GM13976 (cell line): ENCODE results near the gene HECTD1.

Experiments used
- DNase-seq: peaks from one replicate; pipeline ENCODE4 v3.0.0; 2012; ENCODE audit warnings: low spot score
- in situ Hi-C: fragments of 300-500 bp; cut with MboI; formaldehyde crosslinking; loops from one replicate; pipeline ENCODE4 v1.12.0; 2022; ENCODE audit warnings: low sequenced_read_pairs, mixed read lengths, inconsistent platforms; ENCODE audit not compliant: unreplicated experiment
- TF ChIP-seq, protein P1 (sequence below): IDR thresholded peaks from 2 replicates; pipeline ENCODE4 v1.5.1; 2012; ENCODE audit warnings: borderline replicate concordance, mild to moderate bottlenecking; ENCODE audit not compliant: insufficient read depth; ENCODE audit errors: extremely low read depth, missing control alignments, control extremely low read depth

HECTD1 gene

DNA sequence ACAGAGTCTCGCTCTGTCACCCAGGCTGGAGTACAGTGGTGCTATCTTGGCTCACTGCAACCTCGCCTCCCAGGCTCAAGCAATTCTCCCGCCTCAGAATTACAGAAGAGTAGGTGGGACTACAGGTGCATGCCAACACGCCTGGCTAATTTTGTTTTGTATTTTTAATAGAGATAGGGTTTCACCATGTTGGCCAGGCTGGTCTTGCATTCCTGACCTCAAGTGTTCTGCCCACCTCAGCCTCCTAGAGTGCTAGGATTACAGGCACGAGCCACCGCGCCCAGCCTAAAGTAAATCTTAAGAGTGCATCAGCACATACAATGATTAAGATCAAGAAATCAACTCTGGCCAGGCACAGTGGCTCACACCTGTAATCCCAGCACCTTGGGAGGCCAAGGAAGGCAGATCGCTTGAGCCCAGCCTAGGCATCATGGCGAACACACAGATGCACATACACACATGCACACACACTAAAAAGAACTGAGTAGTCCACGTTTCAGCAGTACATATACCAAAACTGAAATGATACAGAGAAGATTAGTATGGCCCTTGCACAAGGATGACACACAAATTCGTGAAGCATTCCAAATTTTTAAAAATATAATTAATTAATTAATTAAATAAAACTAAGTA is 65.0 kb downstream of the HECTD1 start:
- DNase-seq, result no peak
- in situ Hi-C loops, result no loop called here
- TF ChIP-seq, protein P1, sequence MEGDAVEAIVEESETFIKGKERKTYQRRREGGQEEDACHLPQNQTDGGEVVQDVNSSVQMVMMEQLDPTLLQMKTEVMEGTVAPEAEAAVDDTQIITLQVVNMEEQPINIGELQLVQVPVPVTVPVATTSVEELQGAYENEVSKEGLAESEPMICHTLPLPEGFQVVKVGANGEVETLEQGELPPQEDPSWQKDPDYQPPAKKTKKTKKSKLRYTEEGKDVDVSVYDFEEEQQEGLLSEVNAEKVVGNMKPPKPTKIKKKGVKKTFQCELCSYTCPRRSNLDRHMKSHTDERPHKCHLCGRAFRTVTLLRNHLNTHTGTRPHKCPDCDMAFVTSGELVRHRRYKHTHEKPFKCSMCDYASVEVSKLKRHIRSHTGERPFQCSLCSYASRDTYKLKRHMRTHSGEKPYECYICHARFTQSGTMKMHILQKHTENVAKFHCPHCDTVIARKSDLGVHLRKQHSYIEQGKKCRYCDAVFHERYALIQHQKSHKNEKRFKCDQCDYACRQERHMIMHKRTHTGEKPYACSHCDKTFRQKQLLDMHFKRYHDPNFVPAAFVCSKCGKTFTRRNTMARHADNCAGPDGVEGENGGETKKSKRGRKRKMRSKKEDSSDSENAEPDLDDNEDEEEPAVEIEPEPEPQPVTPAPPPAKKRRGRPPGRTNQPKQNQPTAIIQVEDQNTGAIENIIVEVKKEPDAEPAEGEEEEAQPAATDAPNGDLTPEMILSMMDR, result no peak

DNA sequence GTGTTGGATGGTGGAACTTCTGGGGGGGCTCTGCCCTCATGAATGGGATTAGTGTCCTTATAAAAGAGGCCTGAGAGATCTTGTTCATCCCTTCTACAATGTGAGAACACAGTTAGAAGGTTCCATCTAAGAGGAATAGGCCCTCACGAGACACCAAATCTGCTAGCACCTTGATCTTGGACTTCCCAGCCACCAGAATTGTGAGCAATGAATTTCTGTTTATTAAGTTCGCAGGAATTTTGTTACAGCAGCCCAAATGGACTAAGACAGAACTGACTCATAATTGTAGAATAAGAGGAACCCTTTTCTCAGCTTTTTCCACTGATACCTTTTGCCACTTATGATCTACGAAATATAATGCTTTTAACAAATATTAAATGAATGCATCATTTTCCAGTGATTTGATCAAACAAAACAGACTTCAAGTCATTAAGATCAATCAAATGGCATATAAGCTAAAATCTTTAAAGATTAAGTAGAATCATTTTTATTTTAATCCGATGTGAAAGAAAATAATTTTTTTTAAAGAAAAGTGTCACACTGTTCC is 68.2 kb downstream of the HECTD1 start:
- DNase-seq, result no peak
- in situ Hi-C loops, result no loop called here
- TF ChIP-seq, protein P1, result no peak

DNA sequence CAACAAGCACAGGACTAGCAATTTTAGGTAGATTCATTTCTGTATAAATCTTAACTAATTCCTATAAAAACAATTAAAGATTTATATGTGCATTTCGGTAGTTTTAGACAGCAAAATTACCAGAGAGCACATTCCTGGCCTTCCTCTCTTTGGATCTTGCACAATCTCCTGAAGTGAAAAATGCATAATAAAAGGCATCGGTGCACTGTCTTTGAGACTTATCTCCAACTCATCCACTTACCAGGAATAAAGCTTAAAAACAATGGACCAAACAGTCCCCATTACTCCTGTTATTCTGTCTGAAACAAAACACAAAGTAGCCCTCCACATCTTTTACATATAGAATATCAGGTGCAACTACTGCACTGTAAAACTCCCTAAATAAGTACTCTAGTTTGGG is 69.3 kb downstream of the HECTD1 start:
- no peak for DNase-seq
- in situ Hi-C loops, result no loop called here
- TF ChIP-seq, protein P1, result no peak

DNA sequence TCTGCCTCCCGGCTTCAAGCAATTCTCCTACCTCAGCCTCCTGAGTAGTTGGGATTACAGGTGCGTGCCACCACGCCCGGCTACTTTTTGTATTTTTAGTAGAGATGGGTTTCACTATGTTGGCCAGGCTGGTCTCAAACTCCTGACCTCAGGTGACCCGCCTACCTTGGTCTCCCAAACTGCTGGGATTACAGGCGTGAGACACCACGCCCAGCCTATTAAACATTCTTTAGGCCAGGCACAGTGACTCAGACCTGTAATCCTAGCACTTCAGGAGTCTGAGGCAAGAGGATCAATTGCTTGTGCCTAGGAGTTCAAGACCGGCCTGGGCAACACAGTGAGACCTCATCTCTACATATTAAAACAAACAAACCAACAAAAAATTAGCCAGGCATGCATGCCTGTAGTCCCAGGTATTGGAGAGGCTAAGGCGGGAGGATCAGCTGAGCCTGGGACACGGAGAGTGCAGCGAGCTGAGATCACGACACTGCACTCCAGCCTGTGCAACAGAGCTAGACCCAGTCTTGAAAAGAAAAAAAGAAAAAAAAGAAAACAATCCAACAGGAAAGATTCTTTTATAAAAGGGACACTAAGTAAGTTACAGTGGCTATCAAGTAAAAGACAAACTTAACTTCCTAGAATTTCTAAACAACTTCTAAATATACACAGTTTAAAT is 70.2 kb downstream of the HECTD1 start:
- no peak for DNase-seq
- TF ChIP-seq, protein P1, result no peak
- in situ Hi-C loops, result no loop called here

DNA sequence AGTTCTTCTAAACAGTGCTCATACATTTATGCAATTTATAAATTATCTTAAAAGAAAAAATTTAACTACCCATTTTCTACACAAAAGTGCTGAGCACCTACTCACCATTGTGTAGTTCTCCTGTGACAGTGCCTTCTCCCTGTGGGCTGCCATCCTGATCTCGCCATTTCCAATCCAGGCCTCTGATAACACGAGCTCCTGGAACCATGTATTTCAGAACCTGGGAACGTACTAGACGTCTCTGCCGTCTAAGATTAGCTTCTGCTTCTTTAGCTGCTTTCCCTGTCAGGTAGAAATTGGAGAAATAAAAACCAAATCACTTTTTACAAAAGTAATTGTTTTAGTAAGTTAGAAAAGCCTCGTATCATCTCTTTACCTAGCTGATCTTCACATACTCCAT is 74.5 kb downstream of the HECTD1 start:
- TF ChIP-seq, protein P1, result no peak
- in situ Hi-C loops, result no loop called here
- no peak for DNase-seq

DNA sequence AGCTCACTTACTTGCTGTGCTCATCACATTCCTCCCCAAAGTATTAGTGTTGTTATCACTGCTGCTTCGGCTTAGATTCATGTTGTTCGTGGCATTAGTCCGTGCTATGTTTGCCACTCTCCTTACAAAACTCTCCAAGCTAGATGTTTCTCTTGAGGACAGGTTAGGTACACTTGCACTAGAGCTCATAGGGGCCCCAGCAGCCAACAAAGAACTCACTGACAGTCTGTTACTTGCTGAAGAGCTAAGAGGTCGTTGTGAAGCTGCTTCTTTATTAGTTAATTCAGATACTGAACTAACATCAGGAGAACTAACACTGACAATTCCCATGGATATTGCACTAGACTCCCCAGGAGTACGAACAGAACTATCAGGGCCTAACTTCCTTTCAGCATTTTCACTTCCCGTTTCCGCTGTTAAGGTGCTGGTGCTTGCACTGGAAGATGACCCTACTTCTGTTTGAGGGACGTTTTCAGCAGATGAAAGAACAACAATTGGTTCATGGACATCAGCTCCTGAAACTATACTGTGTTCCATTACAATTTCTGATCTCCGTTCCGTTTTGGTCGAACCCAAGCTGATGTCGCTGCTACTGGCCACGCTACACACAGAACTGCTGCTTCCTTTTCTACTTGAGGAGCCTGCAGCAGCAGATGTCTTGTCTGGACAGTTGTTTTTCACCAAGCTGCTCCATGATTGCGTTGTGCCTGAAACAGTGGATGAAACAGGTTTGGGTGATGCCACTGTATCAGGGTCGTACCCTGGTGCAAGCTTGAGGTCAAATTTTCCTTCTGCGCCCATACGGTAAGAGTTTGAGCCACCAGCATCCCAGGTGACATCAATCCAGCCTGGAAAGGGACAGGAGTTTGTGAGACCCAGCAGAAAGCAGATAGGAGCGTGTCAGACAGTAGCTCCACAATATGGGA is 78.7 kb downstream of the HECTD1 start:
- in situ Hi-C loops, result no loop called here
- TF ChIP-seq, protein P1, result no peak
- DNase-seq, result peak; percentile 19
